GM19239 (cell line): ENCODE measurements around the gene UNC5B.

ENCODE experiments used
- DNase-seq: peaks from one replicate; pipeline ENCODE4 v3.0.0; 2011; ENCODE audit warnings: low spot score; ENCODE audit not compliant: insufficient read length
- FAIRE-seq: peaks from 2 replicates; lab custom pipeline; 2011; peaks lifted over from hg19 to GRCh38; lab: Jason Lieb, UNC

UNC5B gene

DNA sequence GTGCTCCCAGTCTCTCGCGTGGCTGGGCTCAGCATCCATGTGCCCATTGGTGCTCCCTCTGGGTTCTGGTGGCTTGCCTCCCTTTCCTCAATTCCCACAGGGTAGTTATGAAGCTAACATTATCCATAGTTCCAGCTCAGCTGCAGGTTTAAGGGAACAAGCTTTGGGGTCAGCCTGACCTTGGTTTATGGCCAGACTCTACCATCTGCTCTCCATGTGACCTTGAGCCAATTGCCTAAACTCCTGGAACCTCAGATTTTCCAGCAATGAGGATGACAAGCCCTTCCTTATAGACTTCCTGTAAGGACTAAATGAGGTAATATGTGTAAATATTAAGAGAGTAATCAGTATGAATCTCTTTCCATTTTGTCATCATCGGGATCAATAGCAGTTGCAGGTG lies 96.6 kb downstream of the UNC5B start:
- FAIRE-seq = no peak

DNA sequence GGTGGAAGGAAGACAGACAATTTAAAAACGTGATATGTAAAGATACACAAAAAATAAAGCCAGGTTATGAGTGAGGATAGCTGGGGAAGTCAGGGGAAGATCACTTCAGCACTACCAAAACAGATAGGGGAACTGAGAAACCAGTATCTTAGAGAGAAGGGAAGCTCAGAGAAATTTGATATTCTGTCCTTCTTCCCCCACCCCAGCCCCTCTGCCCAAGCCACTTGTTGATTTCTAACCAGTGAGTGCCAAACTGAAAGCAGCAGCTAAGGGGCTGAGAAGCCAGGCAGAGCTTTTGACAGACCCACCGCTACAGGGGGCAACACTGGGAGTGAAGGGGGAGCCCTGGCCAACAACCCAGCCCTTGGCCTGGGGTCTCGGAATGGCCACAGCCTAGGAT lies 97.5 kb downstream of the UNC5B start:
- FAIRE-seq (no peak), DNase-seq (no peak)

More for the DNA sequence above, 96.6 kb downstream of the UNC5B start:
- no peak for DNase-seq

DNA sequence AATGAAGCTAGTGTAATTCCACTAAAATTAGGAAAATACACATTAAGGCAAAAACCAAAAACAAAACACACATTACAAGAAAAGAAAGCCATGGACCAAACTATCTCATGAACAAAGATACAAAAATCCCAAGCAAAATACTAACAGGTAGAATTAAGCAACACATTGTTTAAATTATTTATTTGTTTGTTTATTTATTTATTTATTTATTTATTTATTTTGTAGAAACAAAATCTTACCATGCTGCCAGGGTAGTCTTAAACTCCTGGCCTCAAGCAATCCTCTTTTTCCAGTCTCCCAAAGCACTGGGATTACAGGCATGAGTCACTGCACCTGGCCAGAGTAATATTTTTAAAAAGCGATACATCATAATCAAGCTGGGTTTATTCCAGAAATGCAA lies 99.8 kb downstream of the UNC5B start:
- no peak for FAIRE-seq
- no peak for DNase-seq

DNA sequence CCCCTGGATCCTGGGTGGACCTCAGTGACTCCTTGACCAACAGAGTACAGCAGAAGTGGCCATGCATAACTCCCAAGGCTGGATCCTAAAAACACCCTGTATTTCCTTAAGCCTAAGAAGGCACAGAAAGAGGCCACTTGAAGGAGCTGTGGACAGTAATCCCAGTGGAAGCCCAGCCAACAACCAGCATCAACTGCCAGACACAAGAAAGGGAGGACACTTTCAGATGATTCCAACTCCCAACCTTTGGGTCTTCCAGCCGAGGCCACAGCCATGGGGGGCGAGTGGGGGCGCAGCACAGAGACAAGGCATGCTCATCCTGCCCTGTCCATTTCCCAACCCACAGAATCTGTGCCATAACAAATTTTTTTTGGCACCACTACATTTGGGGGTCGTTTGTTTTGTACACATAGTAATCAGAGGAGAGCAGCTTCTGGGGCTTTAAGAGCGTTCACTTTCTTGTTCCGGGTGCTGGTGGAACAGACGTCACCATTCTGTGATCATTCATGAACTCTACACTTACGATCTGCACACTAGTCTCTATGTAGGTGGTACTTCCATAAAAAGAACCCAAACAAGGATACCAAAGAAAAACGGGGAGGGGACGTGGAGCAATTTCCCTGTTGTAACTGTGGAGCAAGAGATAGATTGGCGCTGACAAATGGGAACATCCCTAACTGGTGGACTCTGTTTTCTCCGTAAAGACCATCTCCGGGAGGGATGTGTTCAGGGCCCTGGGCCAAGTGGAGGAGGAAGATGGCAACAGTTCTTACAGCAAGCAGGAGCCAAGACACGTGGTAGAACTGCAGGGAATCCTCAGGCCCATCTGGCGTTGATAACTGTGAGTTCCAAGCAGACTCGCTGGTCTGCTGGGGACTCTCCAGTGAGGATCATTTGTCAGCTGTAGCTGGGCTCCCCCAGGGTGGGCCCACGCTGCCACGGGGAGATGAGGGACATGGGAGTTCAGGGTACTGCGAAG lies 100.7 kb downstream of the UNC5B start:
- DNase-seq = no peak
- FAIRE-seq = no peak

DNA sequence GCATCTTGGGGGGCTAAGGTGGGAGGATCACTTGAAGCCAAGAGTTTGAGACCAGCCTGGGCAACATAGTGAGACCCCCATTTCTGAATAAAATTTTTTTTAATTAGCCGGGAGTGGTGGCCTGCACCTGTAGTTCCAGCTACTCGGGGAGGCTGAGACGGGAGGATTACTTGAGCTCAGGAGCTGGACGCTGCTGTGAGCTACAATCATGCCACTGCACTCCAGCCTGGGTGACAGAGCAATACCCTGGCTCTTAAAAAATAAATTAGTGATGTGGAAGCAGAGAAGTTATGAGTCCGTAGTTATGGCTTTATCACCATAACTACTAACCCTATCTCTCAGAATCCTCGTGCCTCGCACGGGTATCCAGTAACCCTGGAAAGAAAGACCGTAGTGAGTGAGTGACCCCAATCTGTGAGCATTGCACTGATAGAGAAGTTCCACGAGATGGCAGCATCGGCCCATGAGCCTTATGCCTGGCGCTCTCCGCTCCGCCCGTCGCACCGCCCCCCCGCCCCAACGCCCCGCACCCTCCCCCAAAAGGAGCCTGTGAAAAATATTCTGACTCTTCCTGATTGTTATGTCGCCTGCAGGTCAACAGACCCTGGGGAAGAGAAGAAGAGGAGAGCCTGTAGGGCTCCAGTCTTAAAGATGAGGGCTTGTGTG lies 101.8 kb downstream of the UNC5B start:
- FAIRE-seq = peak; percentile 35
- peak; percentile 66 for DNase-seq

DNA sequence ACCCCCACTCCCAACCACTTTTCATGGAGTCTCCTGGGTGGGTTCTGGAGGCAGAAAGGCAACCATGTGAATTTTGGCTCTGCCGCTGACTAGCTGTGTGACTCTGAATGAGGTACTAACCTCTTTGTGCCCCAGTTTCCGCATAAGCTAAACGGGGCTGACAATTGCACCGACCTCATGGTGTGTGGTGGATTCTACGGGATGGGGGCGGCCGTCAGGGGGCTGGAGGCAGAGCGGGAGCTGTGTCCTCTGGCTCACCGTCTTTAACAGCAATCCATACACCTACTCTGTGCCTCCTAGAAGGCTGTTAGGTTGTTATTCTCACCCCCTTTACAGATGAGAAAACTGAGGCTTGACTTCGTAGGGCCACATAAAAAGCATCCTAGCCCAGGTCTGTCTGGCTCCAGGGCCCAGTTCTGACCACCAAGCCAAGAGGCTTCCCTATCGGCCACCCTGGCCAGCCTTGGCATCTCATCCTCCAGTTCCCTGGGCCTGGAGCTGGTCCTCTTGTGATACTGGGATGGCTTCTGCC lies 102.4 kb downstream of the UNC5B start:
- FAIRE-seq (no peak), DNase-seq (no peak)

DNA sequence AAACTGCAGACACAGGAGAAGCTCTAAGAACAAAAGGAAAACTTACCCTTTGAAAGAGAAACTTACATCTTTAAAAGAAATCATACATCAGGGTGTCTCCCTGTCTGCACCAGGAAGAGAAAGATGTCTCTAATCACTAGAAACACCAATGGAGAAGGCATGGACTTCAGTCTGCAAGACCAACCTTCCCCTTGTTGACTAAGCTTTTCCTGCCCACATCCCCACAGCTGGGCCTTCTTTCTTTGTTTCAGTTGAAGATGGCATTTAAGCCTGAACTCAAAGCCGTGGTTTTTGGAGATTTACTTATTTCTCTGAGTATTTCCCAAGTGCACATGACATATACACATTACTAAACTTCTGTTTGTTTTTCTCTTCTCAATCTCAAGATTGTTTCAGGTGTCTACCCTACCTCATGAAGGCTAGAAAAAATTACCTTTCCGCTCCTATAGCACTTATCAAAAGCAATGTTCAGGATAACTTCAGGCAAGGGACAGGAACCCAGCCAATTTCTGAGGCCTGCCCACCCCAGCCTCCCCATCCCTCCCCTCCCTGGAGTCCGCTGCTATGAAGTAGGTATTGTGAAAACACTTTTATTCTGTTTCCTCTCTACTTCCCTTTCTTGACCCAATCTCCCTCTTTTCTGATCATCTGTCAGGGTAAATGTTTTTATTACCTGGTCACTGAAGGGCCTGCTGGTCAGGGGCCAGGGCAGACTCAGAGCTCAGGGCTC lies 103.9 kb downstream of the UNC5B start:
- no peak for FAIRE-seq
- DNase-seq = no peak

DNA sequence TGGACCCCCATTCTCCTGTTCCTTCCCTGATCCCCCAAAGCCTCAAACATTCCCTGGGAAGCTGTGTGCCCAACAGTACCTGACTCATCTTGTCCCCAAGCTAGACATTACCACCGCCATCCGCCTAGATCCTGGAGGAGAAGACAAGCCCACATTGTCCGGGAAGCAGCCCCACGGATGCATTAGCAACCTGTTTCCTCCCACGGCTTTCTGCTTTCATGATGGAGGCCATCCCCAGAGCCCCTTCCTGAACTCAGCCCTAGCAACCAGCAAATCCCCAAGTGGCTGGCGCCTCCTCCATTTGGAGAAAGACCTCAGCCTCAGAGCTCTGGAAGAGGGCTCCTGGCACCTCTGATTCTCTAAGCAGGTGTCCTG lies 104.4 kb downstream of the UNC5B start:
- no peak for DNase-seq
- no peak for FAIRE-seq

DNA sequence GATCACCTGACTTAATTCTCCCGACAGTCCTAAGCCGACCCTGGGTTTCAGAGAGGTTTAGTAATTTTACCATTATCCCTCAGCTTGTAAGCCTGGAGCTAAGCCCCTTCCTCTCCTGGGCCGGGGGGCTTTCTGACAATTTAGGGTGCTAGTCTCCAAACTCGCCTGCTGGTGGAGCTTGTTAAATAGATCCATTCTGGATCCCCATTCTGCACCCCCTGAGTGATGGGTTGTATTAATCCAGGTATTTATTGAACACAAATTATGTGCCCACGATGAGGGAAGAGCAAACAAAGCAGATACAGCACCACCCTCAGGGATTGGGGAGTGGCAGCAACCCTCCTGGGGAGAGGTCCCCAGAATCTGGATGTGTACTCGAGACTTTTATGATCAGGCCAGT lies 105.4 kb downstream of the UNC5B start:
- DNase-seq = no peak
- FAIRE-seq = no peak

DNA sequence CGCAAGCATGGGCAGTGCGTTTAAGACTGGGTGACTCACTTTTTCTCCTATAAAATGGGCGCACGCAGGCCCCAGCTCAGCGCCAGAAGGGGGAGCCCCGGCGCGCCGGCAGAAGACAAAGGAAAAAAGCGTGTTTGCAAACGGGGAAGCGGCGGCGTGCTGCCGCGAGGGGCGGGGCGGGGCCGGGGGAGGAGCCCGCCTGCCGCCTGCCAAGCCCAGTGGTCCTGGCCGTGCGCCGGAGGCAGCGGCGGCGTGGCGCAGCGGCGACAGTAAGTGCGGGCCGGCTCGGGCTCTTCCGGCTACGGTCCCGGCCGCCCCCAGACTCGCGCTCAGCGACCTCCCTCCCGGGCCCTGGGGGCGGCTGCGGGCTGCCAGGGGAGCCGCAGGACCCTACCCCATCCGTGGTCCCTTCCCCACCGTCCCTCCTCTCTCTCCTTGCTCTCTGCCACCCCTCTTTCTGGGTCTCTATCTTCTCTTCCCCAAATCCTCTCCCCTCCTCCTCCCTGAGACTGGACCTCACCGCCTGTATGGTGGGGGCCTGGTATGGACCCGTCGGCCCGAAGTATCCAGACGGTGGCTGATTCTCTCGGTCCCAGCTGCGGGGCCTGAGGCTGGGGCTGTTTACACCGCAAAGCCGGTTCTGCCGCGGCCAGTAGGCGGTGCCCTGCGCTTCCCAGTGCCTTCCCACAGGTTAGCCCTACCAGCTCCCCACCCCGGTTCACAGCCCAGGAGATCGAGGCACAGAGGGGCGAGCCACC lies 106.9 kb downstream of the UNC5B start, which contains the start of gene SLC29A3:
TSS of gene SLC29A3 (plus strand) at position 218 of the 758 bp plus-strand sequence. CDS start at position 269, 51 bp downstream.
- DNase-seq (peak; percentile 88), FAIRE-seq (peak; percentile 31)

DNA sequence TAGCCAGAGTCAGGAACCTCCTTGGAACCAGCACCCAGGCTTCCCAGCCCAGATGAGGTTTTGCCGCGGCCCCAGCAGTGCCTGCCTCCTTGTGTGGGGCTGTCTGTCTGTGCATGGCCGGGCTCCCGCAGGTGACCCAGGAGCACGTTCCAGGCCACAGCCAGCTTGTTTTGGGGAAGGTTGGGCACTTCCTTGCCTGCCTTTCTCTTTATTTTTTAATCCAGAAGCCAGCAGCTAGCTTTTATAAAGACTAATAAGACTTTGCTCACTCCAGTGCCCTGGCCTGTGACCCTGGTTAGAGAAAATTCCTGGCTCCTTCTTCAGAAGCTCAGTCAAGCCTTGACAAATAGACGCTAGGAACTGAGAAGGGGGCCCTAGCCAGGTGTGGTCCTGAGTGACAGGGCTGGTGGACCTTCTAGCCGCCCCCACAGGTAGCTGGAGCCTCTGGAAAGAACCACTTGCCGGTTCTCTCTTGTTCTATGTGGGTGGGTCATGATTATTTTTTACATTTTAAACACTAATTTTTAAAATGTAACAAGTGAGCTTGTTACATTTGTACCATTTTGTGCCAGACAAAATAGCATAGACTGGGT lies 107.5 kb downstream of the UNC5B start:
- no peak for FAIRE-seq
- no peak for DNase-seq

DNA sequence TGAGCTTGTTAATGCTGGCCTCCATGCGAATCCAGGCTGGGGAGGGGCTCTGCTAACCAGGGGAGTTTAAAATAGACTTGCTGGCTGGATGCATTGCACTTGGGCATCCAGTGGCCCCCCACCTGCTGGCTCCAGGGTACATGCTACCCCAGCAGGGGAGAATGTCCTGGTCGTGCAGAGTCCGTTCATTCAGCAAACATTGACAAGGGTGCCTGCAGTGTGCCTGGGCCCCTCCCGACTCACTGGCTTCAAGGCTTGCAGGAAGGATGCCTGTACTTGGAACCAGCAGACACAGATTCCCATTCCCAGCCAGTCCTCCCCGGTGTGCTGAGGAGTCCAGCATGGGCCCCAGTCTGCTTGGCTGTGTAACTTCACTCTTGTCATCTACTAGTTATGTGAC lies 108.2 kb downstream of the UNC5B start:
- no peak for DNase-seq
- no peak for FAIRE-seq

DNA sequence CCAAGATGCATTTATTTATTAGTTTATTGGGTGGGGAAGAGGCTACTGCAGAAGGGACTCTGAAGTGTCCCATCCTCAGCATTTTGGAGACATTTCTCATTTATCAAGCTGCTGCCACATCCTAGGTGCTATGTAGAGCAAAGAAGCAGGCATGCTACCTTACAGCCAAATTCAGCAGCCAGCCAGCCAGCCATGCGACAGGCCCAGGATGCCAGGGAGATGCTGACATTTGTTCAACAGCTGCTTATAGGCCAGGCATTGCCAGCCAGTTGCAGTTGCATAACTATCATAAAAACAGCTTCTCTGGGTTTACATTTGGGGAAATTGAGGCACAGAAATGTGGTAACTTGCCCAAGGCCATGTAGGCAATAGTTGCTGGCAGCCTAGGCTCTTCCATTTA lies 109.0 kb downstream of the UNC5B start:
- DNase-seq (no peak), FAIRE-seq (no peak)

DNA sequence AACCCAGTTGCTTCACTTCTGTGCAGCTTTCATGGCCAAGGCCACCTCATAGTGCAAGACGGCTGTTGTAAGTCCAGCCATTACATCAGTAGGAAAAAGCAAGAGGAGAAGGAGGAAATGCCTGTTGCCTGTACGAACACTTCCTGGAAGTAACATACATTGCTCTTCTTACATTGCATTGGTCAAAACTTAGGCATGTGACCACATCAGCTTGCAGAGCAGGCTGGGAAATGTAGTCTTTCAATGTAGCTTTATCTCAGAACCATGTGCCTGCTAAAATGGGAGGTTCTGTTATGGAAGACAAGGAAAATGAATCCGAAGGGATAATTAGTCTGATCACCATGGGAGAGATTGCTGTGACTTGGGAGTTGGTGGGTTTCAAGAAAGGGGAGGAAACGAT lies 111.0 kb downstream of the UNC5B start:
- no peak for DNase-seq
- peak; percentile 40 for FAIRE-seq

DNA sequence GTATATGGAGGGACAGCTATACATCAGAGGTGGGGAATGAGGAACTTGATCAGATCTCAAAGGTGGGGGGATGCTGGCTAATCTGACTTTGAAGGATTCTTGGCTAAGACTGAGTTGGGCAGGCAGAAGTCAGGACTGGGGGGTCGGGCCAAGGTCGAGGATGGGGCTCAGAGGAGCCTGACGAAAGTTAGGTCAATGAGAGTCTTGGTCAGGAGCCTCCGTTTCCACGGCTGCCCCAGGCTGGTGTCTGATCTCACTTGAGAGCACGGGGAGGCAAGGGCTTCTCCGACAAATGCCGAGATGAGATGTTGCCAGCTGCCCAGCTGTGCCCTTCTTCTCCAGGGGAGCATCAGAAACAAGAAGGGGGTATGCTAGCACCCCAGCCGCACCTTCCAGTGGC lies 112.4 kb downstream of the UNC5B start:
- FAIRE-seq (no peak), DNase-seq (no peak)

DNA sequence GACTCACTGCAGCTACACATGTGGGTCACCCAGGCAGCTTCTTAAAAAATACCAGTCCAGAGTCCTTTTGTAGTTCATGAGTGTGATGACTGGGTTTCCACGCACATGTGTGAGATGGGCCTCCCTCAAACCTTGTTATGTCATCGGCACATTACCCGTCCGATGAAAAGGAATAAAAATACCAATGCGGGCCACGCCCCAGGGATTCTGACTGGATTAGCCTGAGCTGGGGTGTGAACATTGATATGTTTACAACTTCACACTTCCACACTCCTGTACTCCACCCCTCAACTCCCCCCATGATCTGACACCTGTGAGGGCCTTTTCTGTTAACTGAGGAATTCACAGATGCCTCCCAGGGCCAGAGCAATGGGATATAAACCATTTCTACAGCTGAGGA lies 112.9 kb downstream of the UNC5B start:
- no peak for FAIRE-seq
- no peak for DNase-seq

DNA sequence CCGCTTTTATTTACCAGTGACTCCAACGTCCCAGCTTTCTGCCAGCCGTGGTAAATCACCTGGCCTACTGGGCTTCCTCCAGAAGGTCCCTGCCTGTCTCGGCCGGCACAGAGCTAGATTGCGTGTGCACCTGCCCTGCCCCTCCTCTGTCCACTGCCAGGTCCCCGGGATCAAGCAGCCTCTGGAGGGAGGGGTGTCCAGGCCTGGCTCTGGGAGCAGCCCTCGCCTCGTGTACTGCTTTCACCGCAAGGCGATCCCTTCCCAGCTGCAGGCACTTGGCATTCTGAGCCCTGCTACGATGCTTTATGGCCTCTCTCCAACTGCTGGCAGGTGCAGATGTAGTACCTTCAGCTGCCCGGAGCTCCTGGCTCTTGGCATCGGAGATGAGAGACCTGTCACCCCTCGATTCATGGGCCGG lies 114.1 kb downstream of the UNC5B start:
- no peak for FAIRE-seq
- DNase-seq = no peak

DNA sequence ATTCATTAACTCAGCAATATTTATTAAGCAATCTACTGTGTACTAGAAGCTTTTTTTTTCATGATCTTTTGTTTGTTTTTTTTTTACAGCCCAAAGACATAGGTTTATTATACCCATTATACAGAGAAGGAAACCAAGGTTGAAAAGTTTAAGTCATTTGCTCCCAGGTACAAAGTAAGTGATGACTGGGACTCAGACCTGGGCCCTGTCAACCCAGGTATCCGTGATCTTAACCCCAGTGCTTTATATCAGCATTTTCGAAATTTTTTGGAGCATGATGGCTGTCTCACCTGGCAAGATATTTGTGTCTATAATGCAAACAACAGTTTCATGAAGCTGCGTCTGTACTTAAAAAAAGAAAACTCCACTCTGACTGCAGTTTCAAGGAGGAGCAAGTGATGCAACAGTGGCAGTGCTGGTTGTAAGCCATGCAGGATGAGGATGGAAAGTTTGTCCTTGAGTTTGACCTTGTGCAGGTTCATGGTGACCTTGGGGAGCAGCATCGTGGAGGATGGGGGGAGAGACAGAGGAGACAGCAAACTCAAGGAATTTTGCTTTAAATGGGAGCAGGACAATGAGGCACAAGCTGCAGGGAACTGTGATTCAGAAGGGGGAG lies 118.5 kb downstream of the UNC5B start:
- FAIRE-seq = no peak
- DNase-seq = no peak

DNA sequence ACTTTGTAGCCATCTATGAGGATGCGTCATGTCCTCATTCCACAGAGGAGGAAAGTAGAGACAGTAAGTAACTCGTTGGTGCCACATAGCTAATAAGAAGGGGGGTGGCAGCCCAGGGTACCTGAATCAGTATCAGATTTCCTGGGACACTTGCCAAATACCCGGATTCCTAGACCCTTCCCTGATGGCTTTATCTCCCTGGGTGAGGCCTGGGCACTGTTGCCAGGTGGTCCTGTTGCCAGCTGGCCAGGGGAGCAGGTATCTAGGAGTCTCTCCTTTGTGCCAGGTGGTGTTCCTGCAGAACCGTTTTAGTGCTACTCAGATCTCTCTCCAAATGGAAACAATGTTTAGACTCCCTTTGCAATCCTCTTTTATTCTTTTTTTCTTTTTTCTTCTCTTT lies 119.4 kb downstream of the UNC5B start:
- no peak for DNase-seq
- no peak for FAIRE-seq
